HAP-1 (cell line): Measurements from ENCODE around the gene SPTLC1.

ENCODE experiments used
- DNase-seq, 2 experiments: peaks; one replicate each; pipeline ENCODE4 v3.0.0-alpha.2; 2016 to 2020; ENCODE audit warnings: low spot score in 2 of 2
- H3K27me3 ChIP-seq: fragments of 250-450 bp; sonication (Bioruptor Pico); 2 replicates; pipeline ENCODE4 v1.5.1; 2020; ENCODE audit warnings: low read depth, mild to moderate bottlenecking, moderate library complexity
- H3K36me3 ChIP-seq: fragments of 250-450 bp; sonication (Bioruptor Pico); replicated peaks from 2 replicates; pipeline ENCODE4 v1.5.1; 2020; ENCODE audit warnings: mild to moderate bottlenecking
- H3K4me1 ChIP-seq: fragments of 250-450 bp; sonication (Bioruptor Pico); 2 replicates; pipeline ENCODE4 v1.5.1; 2020; ENCODE audit warnings: mild to moderate bottlenecking
- H3K4me3 ChIP-seq: fragments of 250-450 bp; sonication (Bioruptor Pico); 2 replicates; pipeline ENCODE4 v1.5.1; 2020; ENCODE audit warnings: mild to moderate bottlenecking, moderate library complexity
- H3K9me3 ChIP-seq: fragments of 250-450 bp; sonication (Bioruptor Pico); 2 replicates; pipeline ENCODE4 v1.5.1; 2020; ENCODE audit warnings: mild to moderate bottlenecking, moderate library complexity
- in situ Hi-C: fragments of 300-500 bp; cut with MboI; formaldehyde crosslinking; loops from 3 replicates; pipeline ENCODE4 v1.14.3; 2020; ENCODE audit warnings: low sequenced_read_pairs, inconsistent platforms, mixed read lengths

The SPTLC1 gene

GRCh38 chr9:92095236-92095635, 20.0 kb downstream of the SPTLC1 start:
- no peaks in the 10 kb centered on the region for H3K27me3 ChIP-seq
- no peaks in the 10 kb centered on the region for H3K9me3 ChIP-seq
- DNase-seq, result no peak
- H3K4me3 ChIP-seq, result no peak overlapping the region
- peaks cover 2% of the 10 kb centered on the region; the same call in 1 of the 2 replicates for H3K4me1 ChIP-seq
- in situ Hi-C loops, result no loop called here
- no peaks in the 10 kb centered on the region; the same call in 1 of the 2 replicates for H3K36me3 ChIP-seq

GRCh38 chr9:92094655-92095054, 20.6 kb downstream of the SPTLC1 start:
- no peaks in the 10 kb centered on the region for H3K9me3 ChIP-seq
- no peaks in the 10 kb centered on the region; the same call in 1 of the 2 replicates for H3K36me3 ChIP-seq
- H3K27me3 ChIP-seq, result no peaks in the 10 kb centered on the region
- H3K4me3 ChIP-seq, result no peak overlapping the region
- no peak for DNase-seq
- in situ Hi-C loops, result no loop called here
- peaks cover 2% of the 10 kb centered on the region; the same call in 1 of the 2 replicates for H3K4me1 ChIP-seq

GRCh38 chr9:92077888-92078287, 37.3 kb downstream of the SPTLC1 start:
- in situ Hi-C loops, result no loop called here
- peaks cover 5% of the 10 kb centered on the region for H3K36me3 ChIP-seq
- H3K4me3 ChIP-seq, result no peak overlapping the region
- no peaks in the 10 kb centered on the region for H3K4me1 ChIP-seq
- H3K27me3 ChIP-seq, result no peaks in the 10 kb centered on the region
- DNase-seq, result no peak
- H3K9me3 ChIP-seq, result no peaks in the 10 kb centered on the region

- Histone ChIP-seq H3K4me1 (no peaks in the 10 kb centered on the region), H3K36me3 (peaks cover 17% of the 10 kb centered on the region), H3K9me3 (no peaks in the 10 kb centered on the region), H3K4me3 (no peak overlapping the region), H3K27me3 (no peaks in the 10 kb centered on the region)
- no peak for DNase-seq
- in situ Hi-C loops, result no loop called here
Observed at GRCh38 chr9:92071634-92072033, 43.6 kb downstream of the SPTLC1 start.

- H3K36me3 ChIP-seq, result peaks cover 24% of the 10 kb centered on the region
Observed at GRCh38 chr9:92066168-92066567, 49.0 kb downstream of the SPTLC1 start.

GRCh38 chr9:92064711-92065110, 50.5 kb downstream of the SPTLC1 start:
- no peak overlapping the region for H3K4me3 ChIP-seq
- no peaks in the 10 kb centered on the region; the same call in none of the 2 replicates for H3K4me1 ChIP-seq
- peaks cover 4% of the 10 kb centered on the region; the same call in 1 of the 2 replicates for H3K9me3 ChIP-seq
- DNase-seq, result no peak
- no peaks in the 10 kb centered on the region for H3K27me3 ChIP-seq
- H3K36me3 ChIP-seq, result peaks cover 24% of the 10 kb centered on the region
- in situ Hi-C loops, result no loop called here

More at GRCh38 chr9:92066168-92066567, 49.0 kb downstream of the SPTLC1 start:
- Histone ChIP-seq H3K4me1 (no peaks in the 10 kb centered on the region; the same call in 1 of the 2 replicates), H3K9me3 (peaks cover 3% of the 10 kb centered on the region; the same call in 1 of the 2 replicates), H3K4me3 (no peak overlapping the region), H3K27me3 (no peaks in the 10 kb centered on the region)
- in situ Hi-C loops, result no loop called here
- DNase-seq, result no peak

- Histone ChIP-seq H3K36me3 (peaks cover 16% of the 10 kb centered on the region), H3K27me3 (no peaks in the 10 kb centered on the region), H3K4me3 (no peak overlapping the region), H3K9me3 (peaks cover 4% of the 10 kb centered on the region; the same call in 1 of the 2 replicates), H3K4me1 (peaks cover 35% of the 10 kb centered on the region)
- no peak for DNase-seq
- in situ Hi-C loops, result no loop called here
Observed at GRCh38 chr9:92061184-92061583, 54.0 kb downstream of the SPTLC1 start.

- in situ Hi-C loops, result no loop called here
- H3K36me3 ChIP-seq, result peaks cover 14% of the 10 kb centered on the region
- no peak overlapping the region for H3K4me3 ChIP-seq
Observed at GRCh38 chr9:92059661-92060060, 55.6 kb downstream of the SPTLC1 start.

GRCh38 chr9:92058723-92059444, 56.3 kb downstream of the SPTLC1 start:
- peaks cover 17% of the 10 kb centered on the region; the same call in 1 of the 2 replicates for H3K36me3 ChIP-seq
- peaks cover 54% of the 10 kb centered on the region for H3K4me1 ChIP-seq
- DNase-seq, result peak; percentile 21 to 64

More at GRCh38 chr9:92059661-92060060, 55.6 kb downstream of the SPTLC1 start:
- no peak for DNase-seq
- peaks cover 48% of the 10 kb centered on the region for H3K4me1 ChIP-seq
- H3K9me3 ChIP-seq, result peaks cover 4% of the 10 kb centered on the region; the same call in 1 of the 2 replicates
- H3K27me3 ChIP-seq, result no peaks in the 10 kb centered on the region

GRCh38 chr9:92058026-92058425, 57.2 kb downstream of the SPTLC1 start:
- Histone ChIP-seq H3K27me3 (no peaks in the 10 kb centered on the region), H3K36me3 (peaks cover 20% of the 10 kb centered on the region), H3K4me1 (peaks cover 54% of the 10 kb centered on the region), H3K4me3 (no peak overlapping the region), H3K9me3 (peaks cover 4% of the 10 kb centered on the region; the same call in 1 of the 2 replicates)
- no peak for DNase-seq
- in situ Hi-C loops, result no loop called here

More at GRCh38 chr9:92058723-92059444, 56.3 kb downstream of the SPTLC1 start:
- no peak overlapping the region for H3K4me3 ChIP-seq
- H3K27me3 ChIP-seq, result no peaks in the 10 kb centered on the region
- in situ Hi-C loops, result no loop called here
- peaks cover 4% of the 10 kb centered on the region; the same call in 1 of the 2 replicates for H3K9me3 ChIP-seq

GRCh38 chr9:92057226-92057625, 58.0 kb downstream of the SPTLC1 start:
- Histone ChIP-seq H3K27me3 (no peaks in the 10 kb centered on the region), H3K4me1 (peaks cover 54% of the 10 kb centered on the region), H3K4me3 (no peak overlapping the region), H3K36me3 (peaks cover 20% of the 10 kb centered on the region), H3K9me3 (peaks cover 4% of the 10 kb centered on the region)
- in situ Hi-C loops, result no loop called here
- no peak for DNase-seq

GRCh38 chr9:92055624-92056023, 59.6 kb downstream of the SPTLC1 start:
- no peaks in the 10 kb centered on the region; the same call in 1 of the 2 replicates for H3K9me3 ChIP-seq
- H3K4me1 ChIP-seq, result peaks cover 54% of the 10 kb centered on the region
- H3K4me3 ChIP-seq, result no peak overlapping the region
- H3K27me3 ChIP-seq, result no peaks in the 10 kb centered on the region
- H3K36me3 ChIP-seq, result peaks cover 29% of the 10 kb centered on the region
- DNase-seq, result peak; percentile 70 to 95
- in situ Hi-C loops, result no loop called here

GRCh38 chr9:92048924-92049625, 66.1 kb downstream of the SPTLC1 start:
- H3K27me3 ChIP-seq, result no peaks in the 10 kb centered on the region
- H3K36me3 ChIP-seq, result peaks cover 50% of the 10 kb centered on the region
- no peaks in the 10 kb centered on the region; the same call in 1 of the 2 replicates for H3K9me3 ChIP-seq
- H3K4me1 ChIP-seq, result peaks cover 4% of the 10 kb centered on the region
- DNase-seq, result peak; percentile 47 to 65
- H3K4me3 ChIP-seq, result no peak overlapping the region
- in situ Hi-C loops, result no loop called here

GRCh38 chr9:92047500-92047899, 67.7 kb downstream of the SPTLC1 start:
- peaks cover 3% of the 10 kb centered on the region; the same call in 1 of the 2 replicates for H3K4me1 ChIP-seq
- no peak for DNase-seq
- H3K36me3 ChIP-seq, result peaks cover 56% of the 10 kb centered on the region
- no peaks in the 10 kb centered on the region for H3K27me3 ChIP-seq
- in situ Hi-C loops, result no loop called here
- H3K4me3 ChIP-seq, result no peak overlapping the region
- H3K9me3 ChIP-seq, result no peaks in the 10 kb centered on the region; the same call in 1 of the 2 replicates
